ENCODE measurements around the gene KAT5.
A peak's percentile ranks its signal among the peaks of the same experiment; 100 is the strongest.

Gene KAT5

GRCh38 chr11:65712633-65713076, 603 bp downstream of the KAT5 start:
- TF ChIP-seq CTCF (IDR thresholded peaks at IDR 0.05), result no peak
- DNase-seq (ENCODE audit: low spot score), result no peak
- H3K27ac ChIP-seq, result peak overlapping the region; percentile 94 to 98

DNA sequence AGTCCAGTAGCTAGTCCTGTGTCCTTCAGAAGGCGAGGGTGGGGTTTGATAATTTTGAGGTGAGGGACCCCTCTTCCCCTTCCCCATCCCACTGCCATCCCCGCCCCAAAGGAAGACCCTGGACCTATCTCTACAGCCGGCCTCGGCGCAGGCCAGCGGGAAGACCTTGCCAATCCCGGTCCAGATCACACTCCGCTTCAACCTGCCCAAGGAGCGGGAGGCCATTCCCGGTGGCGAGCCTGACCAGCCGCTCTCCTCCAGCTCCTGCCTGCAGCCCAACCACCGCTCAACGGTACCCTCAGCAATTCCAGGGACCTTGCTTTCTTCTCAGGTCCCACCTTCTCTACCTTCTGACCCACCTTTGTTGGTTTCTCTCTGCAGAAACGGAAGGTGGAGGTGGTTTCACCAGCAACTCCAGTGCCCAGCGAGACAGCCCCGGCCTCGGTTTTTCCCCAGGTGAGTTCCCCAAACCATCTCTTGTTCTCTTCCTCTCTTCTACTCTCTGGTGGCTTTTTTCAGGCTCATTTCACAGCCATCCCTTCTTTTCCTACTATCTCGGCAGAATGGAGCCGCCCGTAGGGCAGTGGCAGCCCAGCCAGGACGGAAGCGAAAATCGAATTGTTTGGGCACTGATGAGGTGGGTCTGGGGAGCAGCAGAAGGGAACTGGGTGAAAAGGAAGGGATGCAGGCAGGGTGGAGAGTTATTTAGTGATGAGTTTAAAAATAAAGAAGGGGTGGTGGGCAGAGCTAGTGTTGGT, 1.3 kb downstream of the KAT5 start:
- Histone ChIP-seq H3K4me3 (peak overlapping the region; percentile 90), H3K27ac (peak overlapping the region in 1 of 2 donors; percentile 98)
- DNase-seq (ENCODE audit: low spot score), result no peak
- no peak for TF ChIP-seq CTCF (IDR thresholded peaks at IDR 0.05)

More at GRCh38 chr11:65712633-65713076, 603 bp downstream of the KAT5 start:
- H3K4me3 ChIP-seq, result peak overlapping the region; percentile 90

- no peak for TF ChIP-seq CTCF (IDR thresholded peaks at IDR 0.05)
- no peak overlapping the region for H3K4me3 ChIP-seq
- no peak for DNase-seq (ENCODE audit: low spot score)
- H3K27ac ChIP-seq, result no peak overlapping the region
Measured at GRCh38 chr11:65714433-65714832, 2.4 kb downstream of the KAT5 start.

- H3K4me3 ChIP-seq, result no peak overlapping the region
- no peak overlapping the region for H3K27ac ChIP-seq
- TF ChIP-seq CTCF (IDR thresholded peaks at IDR 0.05), result no peak
- no peak for DNase-seq (ENCODE audit: low spot score)
Measured at GRCh38 chr11:65716302-65716701, 4.2 kb downstream of the KAT5 start.

- DNase-seq (ENCODE audit: low spot score), result no peak
- no peak for TF ChIP-seq CTCF (IDR thresholded peaks at IDR 0.05)
- H3K4me3 ChIP-seq, result no peak overlapping the region
- no peak overlapping the region for H3K27ac ChIP-seq
Measured at GRCh38 chr11:65716774-65717405, 4.8 kb downstream of the KAT5 start.

DNA sequence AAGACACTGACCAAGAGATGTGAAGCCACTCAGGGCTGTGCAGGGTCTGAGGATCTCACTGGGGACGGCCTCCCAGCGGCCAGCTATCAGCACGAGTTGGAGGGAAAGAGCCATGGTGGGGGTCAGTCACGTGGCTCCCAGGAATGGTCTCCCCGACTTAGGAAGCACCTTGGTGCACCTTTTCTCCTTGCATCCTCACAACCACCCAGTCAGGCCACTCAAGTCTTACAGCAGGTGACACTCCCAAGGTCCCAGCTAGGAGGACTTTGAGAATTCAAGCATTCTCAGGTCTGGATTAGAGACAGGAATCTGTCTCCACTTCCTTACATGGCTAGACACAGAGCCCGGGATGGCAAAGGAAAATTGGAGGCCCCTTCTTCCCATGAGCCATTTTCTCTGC, 5.9 kb downstream of the KAT5 start:
- H3K27ac ChIP-seq, result no peak overlapping the region
- no peak for DNase-seq (ENCODE audit: low spot score)

More for the DNA sequence above, 5.9 kb downstream of the KAT5 start:
- no peak for TF ChIP-seq CTCF (IDR thresholded peaks at IDR 0.05)
- no peak overlapping the region for H3K4me3 ChIP-seq

All from coronary artery (tissue), 2 donors.